Uterus (tissue), 4 donors: ENCODE data around the gene MYADML2. TPM values are rescaled to one million over a fixed set of nuclear protein-coding genes. Genes with fewer than 3 reads are reported as not detected.

ENCODE experiments used
- DNase-seq, 2 donors: peaks; one replicate each; pipeline ENCODE4 v3.0.0-alpha.2; 2019 to 2020
- H3K27ac ChIP-seq, 2 donors: fragments of 200-600 bp; sonication (generic); 1 replicate in 1 of 2; 2 replicates in 1 of 2; pipeline ENCODE4 v1.5.1; 2016 to 2018
- H3K27me3 ChIP-seq, 2 donors: fragments of 200-600 bp; sonication (generic); one replicate each; pipeline ENCODE4 v1.5.1; 2018 to 2019; ENCODE audit warnings: control low read depth in 1 of 2
- H3K36me3 ChIP-seq, 2 donors: fragments of 200-600 bp; sonication (generic); one replicate each; pipeline ENCODE4 v1.5.1; 2019; ENCODE audit warnings: control low read depth in 1 of 2
- H3K4me1 ChIP-seq, 2 donors: fragments of 200-600 bp; sonication (generic); one replicate each; pipeline ENCODE4 v1.5.1; 2018 to 2019; ENCODE audit warnings: control low read depth in 1 of 2
- H3K4me3 ChIP-seq, 2 donors: fragments of 200-600 bp; sonication (generic); 1 replicate in 1 of 2; 2 replicates in 1 of 2; pipeline ENCODE4 v1.5.1; 2018 to 2019; ENCODE audit warnings: mild to moderate bottlenecking in 1 of 2
- H3K9me3 ChIP-seq, 2 donors: fragments of 200-600 bp; sonication (generic); one replicate each; pipeline ENCODE4 v1.5.1; 2019; ENCODE audit warnings: control low read depth in 1 of 2
- CTCF ChIP-seq, 4 experiments: fragments of 200-600 bp in 2 of 4; fragments of 450-650 bp in 2 of 4; sonication (generic) in 2 of 4; IDR thresholded peaks; one replicate each; pipeline ENCODE4 v1.5.1; 2016 to 2019; ENCODE audit warnings: antibody characterized with exemption in 4 of 4, mild to moderate bottlenecking in 2 of 4, moderate library complexity in 1 of 4
- POLR2A ChIP-seq, 2 donors: fragments of 450-650 bp; IDR thresholded peaks; one replicate each; pipeline ENCODE4 v1.6.1; 2016; ENCODE audit warnings: antibody characterized with exemption in 2 of 2, mild to moderate bottlenecking in 1 of 2, moderate library complexity in 1 of 2
- intact Hi-C: fragments of 100-400 bp; cut with DNase I; formaldehyde crosslinking; loops from one replicate; pipeline ENCODE4 v1.15.1; 2023; ENCODE audit warnings: low total_unique reads
- total RNA-seq, 4 donors: library from RNA; depleted of rRNA in 3 of 4; stranded (reverse); fragments of >200 nt in 3 of 4; gene quantifications; one replicate each; pipeline versions ENCODE4 v1.1.0 to v1.2.4, GENCODE V29; 2014 to 2023
- donor health status: DM: yes; HTN: yes; CAD: no.

Gene MYADML2
- total RNA-seq, 4 donors from 2014 or later = not detected

- Histone ChIP-seq H3K36me3 (no peaks in the 10 kb centered on the region), H3K27me3 (no peaks in the 10 kb centered on the region), H3K4me3 (peak overlapping the region; percentile 71 to 75), H3K4me1 (peaks cover 0 to 5% of the 10 kb centered on the region in 2 donors), H3K9me3 (no peaks in the 10 kb centered on the region), H3K27ac (peak overlapping the region; percentile 87 to 90)
- intact Hi-C loops = no loop called here
- peak in 1 of 2 donors; percentile 38 for DNase-seq
- TF ChIP-seq POLR2A (IDR thresholded peaks at IDR 0.05) = no peak
- TF ChIP-seq CTCF (IDR thresholded peaks at IDR 0.05) = no peak
Observed at GRCh38 chr17:81976332-81977210, 29.5 kb upstream of the MYADML2 start.

GRCh38 chr17:81973432-81973831 is 26.4 kb upstream of the MYADML2 start:
- peaks cover 0 to 2% of the 10 kb centered on the region in 2 donors for H3K4me1 ChIP-seq
- no peaks in the 10 kb centered on the region for H3K9me3 ChIP-seq
- H3K4me3 ChIP-seq = no peak overlapping the region
- no peak for TF ChIP-seq CTCF (IDR thresholded peaks at IDR 0.05)
- TF ChIP-seq POLR2A (IDR thresholded peaks at IDR 0.05) = no peak
- DNase-seq = no peak
- intact Hi-C loops = no loop called here
- no peaks in the 10 kb centered on the region for H3K36me3 ChIP-seq
- H3K27me3 ChIP-seq = no peaks in the 10 kb centered on the region
- H3K27ac ChIP-seq = no peak overlapping the region

GRCh38 chr17:81968850-81969812 is 22.1 kb upstream of the MYADML2 start:
- intact Hi-C loops = no loop called here
- no peaks in the 10 kb centered on the region for H3K4me1 ChIP-seq
- H3K9me3 ChIP-seq = no peaks in the 10 kb centered on the region
- no peak for DNase-seq
- no peak overlapping the region for H3K4me3 ChIP-seq
- no peaks in the 10 kb centered on the region for H3K27me3 ChIP-seq
- H3K36me3 ChIP-seq = no peaks in the 10 kb centered on the region
- H3K27ac ChIP-seq = no peak overlapping the region
- TF ChIP-seq CTCF (IDR thresholded peaks at IDR 0.05) (no peak), POLR2A (IDR thresholded peaks at IDR 0.05) (no peak)

- intact Hi-C loops = no loop called here
- Histone ChIP-seq H3K9me3 (no peaks in the 10 kb centered on the region), H3K27me3 (no peaks in the 10 kb centered on the region), H3K36me3 (no peaks in the 10 kb centered on the region), H3K4me3 (no peak overlapping the region), H3K27ac (no peak overlapping the region), H3K4me1 (no peaks in the 10 kb centered on the region)
- no peak for TF ChIP-seq CTCF (IDR thresholded peaks at IDR 0.05)
- TF ChIP-seq POLR2A (IDR thresholded peaks at IDR 0.05) = no peak
- DNase-seq = no peak
Observed at GRCh38 chr17:81968396-81968745, 21.3 kb upstream of the MYADML2 start.
